ENCODE measurements around the gene AGT.

The AGT gene

DNA sequence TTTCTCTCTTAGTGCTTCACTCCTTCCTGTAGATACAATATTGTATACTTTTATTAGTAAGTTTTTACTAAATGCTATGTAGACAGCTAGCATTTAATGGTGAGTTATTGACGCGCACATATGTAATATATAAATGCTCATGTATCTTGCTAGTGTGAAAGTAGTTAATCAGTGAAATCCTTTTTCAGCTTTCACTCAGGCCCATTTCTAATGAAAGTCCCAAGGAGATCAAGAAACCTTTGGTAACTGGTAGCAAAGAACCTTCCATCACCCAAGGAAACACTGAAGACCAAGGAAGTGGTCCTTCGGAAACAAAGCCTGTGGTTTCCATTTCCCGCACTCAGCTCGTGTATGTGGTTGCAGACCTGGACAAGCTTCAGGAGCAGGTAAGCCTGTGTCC lies 27.2 kb downstream of the AGT start:
- TF ChIP-seq SPI1 (IDR thresholded peaks at IDR 0.05; ENCODE audit: borderline replicate concordance, low read depth) (no peak), GABPA (IDR thresholded peaks at IDR 0.05; ENCODE audit: low read depth) (no peak), POLR2AphosphoS5 (IDR thresholded peaks at IDR 0.05; ENCODE audit: low read depth) (no peak)
- TF ChIP-seq, protein P1, sequence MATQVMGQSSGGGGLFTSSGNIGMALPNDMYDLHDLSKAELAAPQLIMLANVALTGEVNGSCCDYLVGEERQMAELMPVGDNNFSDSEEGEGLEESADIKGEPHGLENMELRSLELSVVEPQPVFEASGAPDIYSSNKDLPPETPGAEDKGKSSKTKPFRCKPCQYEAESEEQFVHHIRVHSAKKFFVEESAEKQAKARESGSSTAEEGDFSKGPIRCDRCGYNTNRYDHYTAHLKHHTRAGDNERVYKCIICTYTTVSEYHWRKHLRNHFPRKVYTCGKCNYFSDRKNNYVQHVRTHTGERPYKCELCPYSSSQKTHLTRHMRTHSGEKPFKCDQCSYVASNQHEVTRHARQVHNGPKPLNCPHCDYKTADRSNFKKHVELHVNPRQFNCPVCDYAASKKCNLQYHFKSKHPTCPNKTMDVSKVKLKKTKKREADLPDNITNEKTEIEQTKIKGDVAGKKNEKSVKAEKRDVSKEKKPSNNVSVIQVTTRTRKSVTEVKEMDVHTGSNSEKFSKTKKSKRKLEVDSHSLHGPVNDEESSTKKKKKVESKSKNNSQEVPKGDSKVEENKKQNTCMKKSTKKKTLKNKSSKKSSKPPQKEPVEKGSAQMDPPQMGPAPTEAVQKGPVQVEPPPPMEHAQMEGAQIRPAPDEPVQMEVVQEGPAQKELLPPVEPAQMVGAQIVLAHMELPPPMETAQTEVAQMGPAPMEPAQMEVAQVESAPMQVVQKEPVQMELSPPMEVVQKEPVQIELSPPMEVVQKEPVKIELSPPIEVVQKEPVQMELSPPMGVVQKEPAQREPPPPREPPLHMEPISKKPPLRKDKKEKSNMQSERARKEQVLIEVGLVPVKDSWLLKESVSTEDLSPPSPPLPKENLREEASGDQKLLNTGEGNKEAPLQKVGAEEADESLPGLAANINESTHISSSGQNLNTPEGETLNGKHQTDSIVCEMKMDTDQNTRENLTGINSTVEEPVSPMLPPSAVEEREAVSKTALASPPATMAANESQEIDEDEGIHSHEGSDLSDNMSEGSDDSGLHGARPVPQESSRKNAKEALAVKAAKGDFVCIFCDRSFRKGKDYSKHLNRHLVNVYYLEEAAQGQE (IDR thresholded peaks at IDR 0.05; ENCODE audit: insufficient replicate concordance, low read depth): no peak
- TF ChIP-seq, protein P2, sequence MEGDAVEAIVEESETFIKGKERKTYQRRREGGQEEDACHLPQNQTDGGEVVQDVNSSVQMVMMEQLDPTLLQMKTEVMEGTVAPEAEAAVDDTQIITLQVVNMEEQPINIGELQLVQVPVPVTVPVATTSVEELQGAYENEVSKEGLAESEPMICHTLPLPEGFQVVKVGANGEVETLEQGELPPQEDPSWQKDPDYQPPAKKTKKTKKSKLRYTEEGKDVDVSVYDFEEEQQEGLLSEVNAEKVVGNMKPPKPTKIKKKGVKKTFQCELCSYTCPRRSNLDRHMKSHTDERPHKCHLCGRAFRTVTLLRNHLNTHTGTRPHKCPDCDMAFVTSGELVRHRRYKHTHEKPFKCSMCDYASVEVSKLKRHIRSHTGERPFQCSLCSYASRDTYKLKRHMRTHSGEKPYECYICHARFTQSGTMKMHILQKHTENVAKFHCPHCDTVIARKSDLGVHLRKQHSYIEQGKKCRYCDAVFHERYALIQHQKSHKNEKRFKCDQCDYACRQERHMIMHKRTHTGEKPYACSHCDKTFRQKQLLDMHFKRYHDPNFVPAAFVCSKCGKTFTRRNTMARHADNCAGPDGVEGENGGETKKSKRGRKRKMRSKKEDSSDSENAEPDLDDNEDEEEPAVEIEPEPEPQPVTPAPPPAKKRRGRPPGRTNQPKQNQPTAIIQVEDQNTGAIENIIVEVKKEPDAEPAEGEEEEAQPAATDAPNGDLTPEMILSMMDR (IDR thresholded peaks at IDR 0.05; ENCODE audit: insufficient read depth, low read length): no peak
- Histone ChIP-seq H3K4me3 (replicated peaks; ENCODE audit: insufficient read depth, low read length) (no peak overlapping the region), H3K27ac (replicated peaks) (no peak overlapping the region), H3K27me3 (ENCODE audit: insufficient read depth, poor library complexity, severe bottlenecking) (no peaks in the 10 kb centered on the region)
- no peak for DNase-seq (ENCODE audit: low read depth in 1 of 2, low spot score in 1 of 2)

- no peak for DNase-seq (ENCODE audit: low read depth in 1 of 2, low spot score in 1 of 2)
- TF ChIP-seq POLR2AphosphoS5 (IDR thresholded peaks at IDR 0.05; ENCODE audit: low read depth): no peak
- no peak for TF ChIP-seq GABPA (IDR thresholded peaks at IDR 0.05; ENCODE audit: low read depth)
- TF ChIP-seq, protein P2 (IDR thresholded peaks at IDR 0.05; ENCODE audit: insufficient read depth, low read length): no peak
- TF ChIP-seq, protein P1 (IDR thresholded peaks at IDR 0.05; ENCODE audit: insufficient replicate concordance, low read depth): no peak
- TF ChIP-seq SPI1 (IDR thresholded peaks at IDR 0.05; ENCODE audit: borderline replicate concordance, low read depth): no peak
- Histone ChIP-seq H3K27ac (replicated peaks) (no peak overlapping the region), H3K4me3 (replicated peaks; ENCODE audit: insufficient read depth, low read length) (no peak overlapping the region), H3K27me3 (ENCODE audit: insufficient read depth, poor library complexity, severe bottlenecking) (no peaks in the 10 kb centered on the region)
These were observed 28.9 kb downstream of the AGT start for GRCh38 chr1:230684998-230685397.

- no peak for DNase-seq (ENCODE audit: low read depth in 1 of 2, low spot score in 1 of 2)
- no peaks in the 10 kb centered on the region for H3K27me3 ChIP-seq (ENCODE audit: insufficient read depth, poor library complexity, severe bottlenecking)
- TF ChIP-seq GABPA (IDR thresholded peaks at IDR 0.05; ENCODE audit: low read depth) (no peak), POLR2AphosphoS5 (IDR thresholded peaks at IDR 0.05; ENCODE audit: low read depth) (no peak), SPI1 (IDR thresholded peaks at IDR 0.05; ENCODE audit: borderline replicate concordance, low read depth) (no peak)
- TF ChIP-seq, protein P1 (IDR thresholded peaks at IDR 0.05; ENCODE audit: insufficient replicate concordance, low read depth): no peak
- TF ChIP-seq, protein P2 (IDR thresholded peaks at IDR 0.05; ENCODE audit: insufficient read depth, low read length): no peak
- H3K27ac ChIP-seq (replicated peaks): no peak overlapping the region
- H3K4me3 ChIP-seq (replicated peaks; ENCODE audit: insufficient read depth, low read length): no peak overlapping the region
These were observed 29.8 kb downstream of the AGT start for GRCh38 chr1:230684146-230684545.

All from HL-60 (cell line).